ENCODE measurements around the gene PRM1.
A peak's percentile ranks its signal among the peaks of the same experiment; 100 is the strongest.

PRM1 gene

DNA sequence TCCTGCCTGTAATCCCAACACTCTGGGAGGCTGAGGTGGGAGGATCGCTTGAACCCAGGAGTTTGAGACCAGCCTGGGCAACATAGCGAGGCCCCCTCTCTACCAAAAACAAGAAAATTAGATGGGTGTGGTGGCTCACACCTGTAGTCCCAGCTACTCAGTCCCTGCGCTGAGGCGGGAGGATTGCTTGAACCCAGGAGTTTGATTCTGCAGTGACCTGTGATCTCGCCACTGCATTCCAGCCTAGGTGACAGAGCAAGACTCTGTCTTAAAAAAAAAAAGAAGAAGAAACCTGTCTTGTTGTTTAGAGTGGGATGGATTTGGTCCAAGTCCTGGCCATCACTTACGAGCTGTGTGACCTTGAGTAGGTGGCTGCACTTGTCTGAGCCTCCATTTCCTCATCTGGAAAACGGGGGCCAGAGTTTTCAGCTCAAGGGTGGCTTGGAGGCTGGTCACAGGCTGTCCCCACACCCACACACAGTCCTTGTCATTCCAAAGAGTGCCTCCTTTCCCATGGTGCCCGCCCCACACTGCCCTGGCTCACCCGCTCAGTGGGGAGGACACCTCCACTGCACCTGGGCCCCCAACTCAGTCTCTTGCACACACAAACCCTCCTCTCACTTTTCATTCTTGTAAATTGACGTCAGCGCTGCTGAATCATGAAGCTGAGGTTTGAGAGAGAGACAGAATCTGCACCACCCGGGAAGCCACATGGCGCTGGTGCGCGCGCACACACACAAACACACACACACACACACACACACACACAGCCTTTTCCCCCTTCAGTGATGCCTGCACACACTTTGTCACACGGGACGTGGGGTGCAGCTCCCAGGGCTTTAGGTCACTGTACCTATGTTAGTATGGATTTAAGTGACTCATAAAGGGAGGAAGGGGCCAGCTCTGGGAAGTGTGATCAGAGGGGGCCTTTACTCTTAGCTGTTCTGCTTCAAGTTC, 29.3 kb downstream of the PRM1 start:
- DNase-seq, result peak; percentile 40

DNA sequence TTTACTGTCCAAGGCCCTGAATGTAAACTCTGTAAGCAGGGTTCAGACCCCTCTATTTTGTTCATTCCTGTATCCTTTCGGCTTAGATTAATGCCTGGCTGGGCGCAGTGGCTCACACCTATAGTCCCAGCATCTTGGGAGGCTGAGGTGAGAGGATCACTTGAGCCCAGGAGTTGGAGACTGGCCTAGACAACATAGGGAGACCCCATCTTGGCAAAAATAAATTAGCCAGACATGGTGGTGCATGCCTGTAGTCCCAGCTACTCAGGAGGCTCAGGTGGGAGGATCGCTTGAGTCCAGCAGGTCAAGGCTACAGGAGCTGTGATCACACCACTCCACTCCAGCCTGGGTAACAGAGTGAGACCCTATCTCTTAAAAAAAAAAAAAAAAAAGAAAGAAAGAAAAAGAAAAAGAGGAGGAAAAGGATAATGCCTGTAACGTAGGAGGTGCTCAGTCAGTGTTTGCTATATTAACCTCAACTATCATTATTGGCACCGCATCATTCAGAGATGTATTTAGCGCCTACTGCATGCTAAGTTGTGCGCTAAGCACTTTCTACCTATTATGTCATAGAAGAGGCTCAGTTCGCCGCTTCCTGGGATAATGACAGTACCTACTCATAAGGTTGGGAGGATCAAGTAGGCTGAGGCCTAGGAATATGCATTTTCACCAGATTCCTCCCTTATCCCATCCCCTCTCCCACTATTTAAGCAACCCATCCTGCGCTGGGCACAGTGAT, 30.2 kb downstream of the PRM1 start:
- peak; percentile 60 for DNase-seq

DNA sequence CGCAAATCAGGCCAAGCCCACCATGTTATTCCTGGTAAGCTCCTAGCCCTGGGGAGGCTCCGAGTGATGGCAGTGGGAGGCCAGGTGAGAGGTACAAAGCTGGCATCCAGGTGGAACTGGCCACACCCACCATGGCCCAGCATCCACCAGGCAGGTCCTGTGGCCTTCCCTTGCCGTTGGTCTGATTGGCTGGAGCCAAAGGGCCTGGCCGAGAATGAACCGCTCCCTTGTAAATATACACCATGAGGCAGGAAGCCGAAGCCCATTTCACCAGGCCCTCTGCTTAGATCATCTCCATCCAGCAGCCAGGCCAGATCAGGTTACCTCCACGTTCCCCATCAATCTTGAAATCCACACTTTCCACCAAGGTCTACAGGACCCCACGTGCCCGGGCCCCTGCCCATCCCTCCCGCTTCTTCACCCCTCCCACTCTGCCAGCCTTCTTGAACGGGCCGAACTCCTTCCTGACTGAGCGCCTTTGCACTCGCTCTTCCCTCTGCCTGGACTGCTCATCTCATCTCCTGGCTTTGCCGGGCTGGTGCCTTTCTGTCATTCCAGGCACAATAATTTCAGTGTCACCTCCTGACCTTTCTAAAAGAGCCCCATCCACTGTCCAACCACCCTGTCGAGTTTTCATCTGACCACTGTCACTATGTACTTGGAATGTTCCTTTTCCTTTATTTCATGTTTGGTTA, 30.9 kb downstream of the PRM1 start:
- DNase-seq, result peak; percentile 81

DNA sequence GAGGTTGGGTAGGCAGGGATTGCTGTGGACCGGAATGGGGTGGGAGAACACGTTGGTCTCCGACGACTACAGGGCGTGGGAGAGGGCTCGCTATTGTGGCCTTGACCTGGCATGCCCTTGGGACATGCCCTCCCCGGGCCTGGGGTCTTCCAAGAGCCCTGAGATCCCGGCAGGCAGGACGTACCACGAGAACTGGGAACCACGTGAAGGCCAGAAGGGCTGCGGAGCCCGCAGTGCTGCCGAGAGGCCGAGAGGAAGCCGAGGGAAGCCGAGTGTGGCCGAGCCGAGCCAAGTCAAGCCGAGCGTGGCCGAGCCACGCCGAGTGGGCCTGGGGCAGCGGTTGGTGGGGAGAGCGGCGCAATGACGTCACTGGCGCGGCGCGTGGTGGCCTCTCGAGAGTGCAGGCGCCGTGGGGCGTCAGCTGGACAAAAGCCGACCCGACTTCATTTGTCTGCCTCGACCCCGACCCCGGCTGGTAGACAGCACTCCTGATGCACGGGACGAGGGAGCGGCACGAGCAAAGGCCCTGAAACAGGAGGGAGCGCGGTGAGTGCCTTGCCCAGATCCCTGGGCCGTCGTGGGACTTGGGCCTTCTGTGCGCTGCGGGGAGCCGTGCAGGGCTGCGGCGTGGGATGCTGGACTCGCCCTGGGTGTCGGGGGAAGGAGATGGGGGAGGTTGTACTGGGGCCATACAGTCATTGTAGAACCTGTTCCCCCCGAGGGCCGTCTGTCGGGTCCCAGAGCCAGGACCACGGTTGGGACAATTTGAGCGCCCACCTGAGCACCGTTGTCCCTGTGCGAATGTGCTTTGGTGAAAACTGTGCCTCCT, 31.7 kb downstream of the PRM1 start:
- no peak for DNase-seq

DNA sequence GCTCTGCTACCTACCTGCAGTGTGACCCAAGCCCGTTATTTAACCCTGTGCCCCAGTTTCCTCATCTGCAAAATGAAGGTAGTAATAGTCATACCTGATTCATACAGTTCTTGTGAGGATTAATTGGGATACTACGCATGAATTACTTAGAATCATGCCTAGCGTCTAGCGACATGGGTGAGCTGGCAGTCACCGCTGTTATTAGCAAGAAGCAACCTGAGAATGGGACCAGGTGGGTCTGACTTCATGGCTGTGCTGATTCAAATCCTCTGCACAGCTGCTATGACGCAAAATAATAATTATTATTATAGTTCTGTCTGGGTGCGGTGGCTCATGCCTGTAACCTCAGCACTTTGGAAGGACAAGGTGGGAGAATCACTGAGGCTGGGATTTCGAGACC, 33.0 kb downstream of the PRM1 start:
- peak; percentile 96 for DNase-seq

DNA sequence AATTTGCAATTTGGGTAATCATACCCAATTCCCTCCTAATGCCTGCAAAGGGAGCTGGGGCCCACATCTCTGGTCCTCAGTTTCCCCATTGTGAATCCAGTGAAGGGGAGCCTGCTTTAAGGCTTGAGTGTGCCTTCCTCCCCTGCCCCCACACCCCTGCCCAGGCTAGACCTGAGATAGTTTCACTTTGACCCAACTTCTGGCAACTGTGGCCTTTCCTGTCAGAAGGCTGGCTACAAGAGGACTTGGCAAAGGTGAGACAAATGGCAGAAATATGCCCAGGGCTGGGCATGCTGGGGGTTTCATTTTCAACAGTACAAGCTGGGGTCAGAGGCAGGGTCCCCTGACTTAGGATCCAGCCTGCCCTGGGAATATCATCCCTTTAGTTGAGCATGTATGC, 35.1 kb downstream of the PRM1 start:
- no peak for DNase-seq

DNA sequence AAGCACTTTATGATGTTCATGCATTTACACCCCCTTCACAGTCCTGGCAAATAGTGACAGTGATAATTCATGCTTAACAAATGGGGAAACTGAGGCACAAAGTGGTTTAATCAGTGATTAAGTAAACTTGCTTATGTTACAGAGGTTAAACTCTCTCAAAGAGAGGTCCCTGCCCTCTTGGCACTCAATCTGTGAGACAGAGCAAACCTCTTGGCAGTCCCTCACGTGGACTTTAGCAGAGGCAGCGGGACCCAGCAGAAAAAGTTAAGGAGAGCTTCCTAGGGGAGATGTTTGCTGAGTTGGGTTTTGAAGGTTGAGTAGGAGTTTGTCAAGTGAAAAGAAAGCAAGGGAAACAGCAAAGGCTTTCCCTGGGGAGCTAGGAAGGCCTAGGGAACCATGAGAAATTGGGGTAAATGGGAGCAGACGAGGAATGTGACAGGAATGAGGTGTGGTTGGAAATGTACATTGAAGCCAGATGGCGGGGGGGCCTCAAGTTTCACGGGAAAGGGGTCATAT, 35.9 kb downstream of the PRM1 start:
- DNase-seq, result peak; percentile 91

DNA sequence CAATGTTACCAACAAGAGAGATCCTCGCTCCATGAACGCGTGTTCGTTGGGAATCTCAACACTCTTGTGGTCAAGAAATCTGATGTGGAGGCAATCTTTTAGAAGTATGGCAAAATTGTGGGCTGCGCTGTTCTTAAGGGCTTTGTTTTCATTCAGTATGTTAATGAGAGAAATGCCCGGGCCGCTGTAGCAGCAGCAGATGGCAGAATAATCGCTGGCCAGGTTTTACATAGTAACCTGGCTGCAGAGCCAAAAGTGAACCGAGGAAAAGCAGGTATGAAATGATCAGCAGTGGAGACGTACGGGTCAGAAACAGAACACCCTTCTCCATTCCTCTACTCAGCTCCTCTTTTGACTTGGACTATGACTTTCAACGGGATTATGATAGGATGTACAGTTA, 38.5 kb downstream of the PRM1 start:
- DNase-seq, result peak; percentile 83

DNA sequence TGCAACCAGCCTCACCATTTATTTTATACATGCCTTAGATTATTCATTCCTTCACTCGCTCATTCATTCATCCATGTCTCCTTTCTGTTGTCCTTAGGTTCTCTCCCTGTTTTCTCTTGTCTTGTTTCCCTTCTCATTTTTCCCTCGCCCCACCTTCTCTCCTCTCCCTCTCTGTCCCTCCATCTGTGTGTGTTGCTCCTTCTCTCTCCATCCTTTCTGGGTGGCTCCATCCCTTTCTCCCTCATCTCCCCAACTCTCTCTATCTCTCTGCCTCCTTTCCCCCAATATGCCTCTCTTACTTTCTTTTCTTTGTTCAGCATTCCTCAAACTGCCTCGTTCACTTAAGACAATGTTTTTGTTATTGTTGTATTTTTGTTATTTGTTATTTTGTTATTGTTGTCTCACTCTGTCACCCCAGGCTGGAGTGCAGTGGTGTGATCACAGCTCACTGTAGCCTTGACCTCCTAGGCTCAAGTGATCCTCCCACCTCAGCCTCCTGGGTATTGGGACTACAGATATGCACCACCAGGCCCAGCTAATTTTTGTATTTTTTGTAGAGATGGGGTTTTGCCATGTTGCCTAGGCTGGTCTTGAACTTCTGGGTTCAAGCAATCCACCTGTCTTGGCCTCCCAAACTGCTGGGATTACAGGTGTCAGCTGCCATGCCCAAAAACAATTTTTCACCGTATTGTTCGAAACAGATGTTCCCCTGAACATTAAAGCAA, 39.5 kb downstream of the PRM1 start:
- DNase-seq, result no peak

DNA sequence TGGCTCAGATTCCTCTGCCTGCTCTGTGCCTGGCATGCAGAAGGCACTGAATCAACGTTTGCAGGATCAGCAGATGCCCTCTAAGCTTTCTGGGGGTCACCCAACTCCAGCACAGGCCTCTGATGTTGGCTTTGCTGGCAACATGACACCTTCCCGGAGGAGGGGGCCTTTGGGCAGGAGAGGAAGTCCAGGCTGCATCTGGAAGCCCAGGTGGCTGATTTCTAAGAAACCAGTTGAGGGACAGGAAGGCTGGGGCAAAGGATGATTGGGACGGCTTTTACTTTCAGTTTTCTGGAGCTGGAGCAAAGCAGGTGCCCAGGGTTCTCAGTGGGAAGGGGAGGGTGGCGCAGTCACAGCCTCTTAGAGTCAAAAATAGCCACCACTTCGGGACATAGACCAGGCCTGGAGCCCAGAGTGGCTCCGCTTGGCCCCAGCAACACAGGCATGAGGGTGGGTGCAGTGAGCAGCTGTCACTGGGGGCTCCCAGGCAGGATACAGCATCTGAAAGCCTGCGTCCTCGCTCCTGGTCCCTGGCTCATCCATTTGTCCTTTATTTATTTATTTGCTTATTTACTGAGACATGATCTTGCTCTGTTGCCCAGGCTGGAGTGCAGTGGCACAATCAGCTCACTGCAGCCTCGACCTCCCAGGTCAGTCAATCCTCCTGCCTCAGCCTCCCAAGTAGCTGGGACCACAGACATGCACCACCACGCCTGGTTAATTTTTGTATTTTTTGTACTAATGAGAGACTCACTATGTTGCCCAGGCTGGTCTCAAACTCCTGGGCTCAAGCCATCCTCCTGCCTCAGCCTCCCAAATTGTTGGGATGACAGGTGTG, 40.3 kb downstream of the PRM1 start:
- peak; percentile 60 for DNase-seq

DNA sequence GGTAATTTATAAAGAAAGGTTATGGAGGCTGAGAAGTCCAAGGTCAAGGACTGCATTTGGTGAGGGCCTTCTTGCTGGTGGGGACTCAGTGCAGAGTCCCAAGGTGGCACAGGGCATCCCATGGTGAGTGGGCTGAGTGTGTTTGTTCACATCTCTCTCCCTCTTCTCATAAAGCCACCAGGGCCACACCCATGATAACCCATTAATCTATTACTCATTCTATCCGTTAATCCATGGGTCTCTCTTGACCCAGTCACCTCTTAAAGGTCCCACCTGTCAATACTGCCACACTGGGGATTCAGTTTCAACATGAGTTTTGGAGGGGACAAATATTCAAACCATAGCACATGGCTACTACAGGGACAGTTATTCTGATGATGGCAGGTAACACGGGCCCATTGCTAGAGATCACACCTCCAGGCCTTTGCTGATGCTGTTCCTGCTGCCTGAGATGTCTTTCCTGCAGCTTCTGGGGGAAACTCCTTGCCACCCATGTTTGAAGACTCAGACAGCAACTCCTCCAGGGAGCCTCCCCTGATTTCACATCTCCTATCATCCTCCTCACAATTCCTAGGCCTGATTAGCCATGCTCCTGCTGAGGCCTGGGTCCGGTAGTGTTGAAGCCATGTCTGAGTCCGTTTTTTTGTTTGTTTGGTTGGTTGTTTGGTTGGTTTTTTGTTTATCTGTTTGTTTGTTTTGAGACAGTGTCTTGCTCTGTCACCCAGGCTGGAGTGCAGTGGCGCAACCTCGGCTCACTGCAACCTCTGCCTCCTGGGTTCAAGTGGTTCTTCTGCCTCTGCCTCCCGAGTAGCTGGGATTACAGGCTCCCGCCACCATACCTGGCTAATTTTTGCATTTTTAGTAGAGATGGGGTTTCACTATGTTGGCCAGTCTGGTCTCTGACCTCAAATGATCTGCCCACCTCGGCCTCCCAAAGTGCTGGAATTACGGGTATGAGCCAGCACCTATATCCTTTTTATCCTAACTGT, 41.2 kb downstream of the PRM1 start:
- no peak for DNase-seq

DNA sequence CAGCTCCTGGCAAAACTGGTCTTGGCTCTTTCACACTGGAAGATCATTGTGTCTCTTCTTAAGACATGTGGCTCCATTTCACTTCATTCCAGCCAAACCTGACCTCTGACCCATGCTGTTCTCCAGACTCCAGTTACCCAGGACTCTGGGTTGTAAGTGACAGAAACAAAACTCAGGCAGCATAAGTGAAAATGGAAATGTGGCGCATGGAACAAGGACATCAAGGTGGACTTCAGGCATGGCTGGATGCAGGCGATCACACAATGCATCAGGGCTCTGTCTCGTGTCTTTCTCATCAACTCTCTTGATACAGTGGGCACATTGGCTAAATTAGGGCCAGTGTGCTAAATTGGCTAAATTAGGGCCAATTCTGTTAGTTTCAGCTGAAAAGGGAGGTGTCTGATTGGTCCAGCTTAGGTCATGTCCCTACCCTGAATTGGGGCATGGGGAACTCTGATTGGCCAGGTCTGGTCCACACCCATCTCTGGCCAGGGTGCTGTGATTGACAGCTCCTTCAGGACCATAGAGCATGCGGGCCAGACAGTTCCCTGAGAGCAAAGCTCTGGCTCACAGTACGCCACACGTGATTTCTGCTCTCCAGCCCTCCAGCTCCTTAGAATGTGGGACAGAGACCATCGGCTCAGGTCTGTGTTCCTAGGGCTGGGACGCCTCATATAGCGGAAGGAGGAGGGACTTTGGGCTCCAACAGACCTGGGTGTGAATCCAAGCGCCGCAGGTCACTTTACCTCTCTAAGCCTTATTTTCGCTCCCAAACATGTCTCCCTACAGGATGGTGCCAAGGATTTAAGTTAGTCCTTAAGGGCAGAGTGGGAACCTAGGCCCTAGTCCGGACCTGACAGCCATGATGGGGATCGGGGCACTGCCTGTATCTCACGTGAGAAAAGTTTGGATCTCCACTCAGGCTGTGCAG, 42.6 kb downstream of the PRM1 start:
- DNase-seq, result no peak

DNA sequence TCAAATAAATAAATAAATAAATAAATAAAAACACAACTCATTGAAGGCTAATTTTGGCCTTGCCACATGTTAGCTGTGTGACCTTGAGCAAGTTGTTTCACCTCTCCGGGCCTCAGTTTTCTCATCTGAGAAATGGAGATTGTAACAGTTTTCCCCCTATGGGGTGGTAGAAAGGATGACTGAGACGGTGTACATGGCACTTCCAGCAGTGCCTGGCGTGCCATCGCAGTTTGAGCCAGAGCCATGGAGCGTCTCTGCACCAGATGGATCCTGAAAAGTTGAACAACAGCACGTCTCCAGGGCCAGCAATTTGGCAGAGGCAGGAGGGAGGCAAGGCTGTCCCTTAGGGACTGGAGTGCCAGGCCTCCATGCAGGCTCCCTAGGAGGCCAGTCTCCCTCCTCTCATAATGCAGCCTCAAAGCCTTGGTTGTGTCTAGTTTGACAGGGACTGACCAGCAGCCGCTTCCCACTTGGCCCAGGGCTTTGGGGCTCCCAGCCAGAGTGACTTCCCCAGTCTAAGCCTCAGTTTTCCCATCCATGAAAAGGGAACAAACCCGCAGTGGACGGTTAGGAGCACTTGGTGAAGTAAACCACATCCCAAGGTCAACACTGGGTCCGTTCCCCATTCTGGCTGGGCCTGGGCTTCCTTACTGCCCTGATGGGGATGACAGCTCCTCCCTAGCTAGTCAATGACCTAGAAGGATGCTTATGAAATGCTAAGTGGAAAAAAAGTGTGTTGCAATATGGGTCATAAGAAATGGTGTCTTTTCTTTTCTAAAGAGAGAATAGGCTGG, 44.5 kb downstream of the PRM1 start:
- peak; percentile 85 for DNase-seq

DNA sequence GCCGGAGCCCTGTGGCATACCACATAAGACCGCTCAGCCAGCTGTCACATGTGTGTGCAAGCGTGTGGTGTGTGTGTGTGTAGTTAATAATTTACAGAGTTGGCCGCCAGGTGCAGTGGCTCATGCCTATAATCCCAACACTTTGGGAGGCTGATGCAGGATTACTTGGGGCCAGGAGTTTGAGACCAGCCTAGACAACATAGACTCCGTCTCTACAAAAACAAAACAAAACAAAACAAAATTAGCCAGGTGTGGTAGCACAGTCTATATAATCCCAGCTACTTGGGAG, 45.5 kb downstream of the PRM1 start:
- no peak for DNase-seq

DNA sequence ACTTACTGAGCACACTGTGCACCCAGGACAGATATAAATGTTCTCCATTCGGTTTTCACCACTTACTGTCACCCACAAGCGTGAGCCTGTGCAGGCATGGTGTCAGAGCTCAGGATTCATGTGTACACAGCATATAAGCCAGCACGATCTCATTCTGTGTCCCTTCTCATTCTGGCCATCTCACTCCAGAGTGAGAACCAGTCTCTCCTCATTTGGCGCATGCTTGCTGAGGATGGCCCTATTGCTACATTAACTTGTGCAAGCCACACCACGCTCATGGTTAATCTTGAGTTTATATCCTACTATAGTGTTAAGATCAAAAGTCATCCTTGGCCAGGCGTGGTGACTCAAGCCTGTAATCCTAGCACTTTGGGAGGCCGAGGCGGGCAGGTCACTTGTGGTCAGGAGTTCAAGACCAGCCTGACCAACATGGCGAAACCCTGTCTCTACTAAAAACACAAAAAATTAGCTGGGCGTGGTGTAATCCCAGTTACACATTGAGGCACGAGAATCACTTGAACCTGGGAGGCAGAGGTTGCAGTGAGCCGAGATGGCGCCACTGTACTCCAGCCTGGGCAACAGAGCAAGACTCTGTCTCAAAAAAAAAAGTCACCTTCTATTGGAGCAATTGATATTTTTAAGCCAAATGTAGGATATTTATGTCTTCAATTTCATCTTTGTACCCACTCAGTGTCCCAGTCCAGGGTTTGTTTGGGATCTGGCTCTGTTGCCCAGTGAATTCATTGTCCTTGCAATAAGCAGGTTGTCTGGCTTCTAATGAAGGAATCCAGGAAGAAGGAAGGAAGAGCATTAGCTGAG, 46.0 kb downstream of the PRM1 start:
- no peak for DNase-seq

DNA sequence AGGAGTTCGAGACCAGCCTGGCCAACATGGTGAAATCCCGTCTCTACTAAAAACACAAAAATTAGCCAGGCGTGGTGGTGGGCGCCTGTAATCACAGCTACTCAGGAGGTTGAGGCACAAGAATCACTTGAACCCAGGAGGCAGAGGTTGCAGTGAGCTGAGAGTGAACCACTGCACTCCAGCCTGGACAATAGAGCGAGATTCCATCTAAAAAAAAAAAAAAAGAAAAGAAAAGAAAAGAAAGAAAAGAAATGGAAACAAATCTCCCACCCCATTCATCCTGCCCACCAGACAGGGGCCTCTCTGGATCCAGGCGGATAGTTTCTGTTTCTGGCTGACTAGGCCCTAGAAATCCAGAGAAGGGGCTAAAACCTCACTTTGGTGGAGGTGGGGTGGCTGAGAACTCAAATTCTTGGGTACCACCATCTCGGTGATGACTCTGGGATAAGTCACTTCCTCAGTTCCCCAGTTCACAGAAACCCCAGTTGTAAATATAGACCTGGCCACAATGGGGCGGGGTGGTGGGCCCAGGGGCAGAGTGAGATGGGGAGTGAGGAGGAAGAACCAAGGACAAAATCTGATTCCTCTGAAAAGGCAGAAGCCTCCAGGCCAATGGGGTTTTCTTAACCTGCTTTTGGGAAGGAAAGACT, 47.3 kb downstream of the PRM1 start:
- DNase-seq, result no peak

All from NCI-H2171 treated with DMSO at 0.1 percent for 48 hours (cell line).